Erythroblast (primary cell): ENCODE data around the gene ENTPD1.

ENCODE experiments used
- GATA1 ChIP-seq: IDR thresholded peaks from 2 replicates; pipeline ENCODE4 v1.6.1; 2011; ENCODE audit warnings: low read depth, mild to moderate bottlenecking, control low read depth, low read length, moderate library complexity
- POLR2A ChIP-seq: IDR thresholded peaks from 2 replicates; pipeline ENCODE4 v1.6.1; 2011; ENCODE audit warnings: mild to moderate bottlenecking, low read length

GRCh38 chr10:95789902-95790301 lies 33.9 kb downstream of the ENTPD1 start:
- TF ChIP-seq POLR2A = no peak
- TF ChIP-seq GATA1 = no peak
